ENCODE results near the gene DVL3.

DVL3 gene

DNA sequence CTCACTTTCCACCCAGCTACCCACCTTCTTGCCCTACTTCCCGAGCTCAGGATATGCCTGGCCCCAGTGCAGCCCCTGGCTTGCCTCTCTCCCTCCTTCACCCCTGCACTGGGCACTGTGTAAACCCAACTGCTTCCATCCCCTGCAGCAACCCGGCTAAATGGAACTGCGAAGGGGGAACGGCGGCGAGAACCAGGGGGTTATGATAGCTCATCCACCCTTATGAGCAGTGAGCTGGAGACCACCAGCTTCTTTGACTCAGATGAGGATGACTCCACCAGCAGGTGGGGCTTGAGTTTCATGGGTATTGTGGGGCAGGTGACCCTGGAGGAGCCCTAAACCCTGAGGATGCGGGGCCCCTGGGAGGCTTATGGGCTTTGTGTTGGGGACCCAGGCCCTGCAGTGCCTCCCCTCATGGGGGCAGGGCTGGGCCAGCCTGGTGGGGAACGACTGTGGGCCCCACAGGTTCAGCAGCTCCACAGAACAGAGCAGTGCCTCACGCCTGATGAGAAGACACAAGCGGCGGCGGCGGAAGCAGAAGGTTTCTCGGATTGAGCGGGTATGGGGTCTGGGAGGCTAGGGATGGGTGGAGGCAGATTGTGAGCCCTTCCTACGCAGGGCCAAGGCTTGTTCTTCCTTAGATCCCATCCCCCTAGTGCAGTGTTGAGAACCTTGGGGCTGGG, 9.6 kb downstream of the DVL3 start:
- no peak overlapping the region for H3K4me3 ChIP-seq (ENCODE audit: low read length)
- TF ChIP-seq, protein P1, sequence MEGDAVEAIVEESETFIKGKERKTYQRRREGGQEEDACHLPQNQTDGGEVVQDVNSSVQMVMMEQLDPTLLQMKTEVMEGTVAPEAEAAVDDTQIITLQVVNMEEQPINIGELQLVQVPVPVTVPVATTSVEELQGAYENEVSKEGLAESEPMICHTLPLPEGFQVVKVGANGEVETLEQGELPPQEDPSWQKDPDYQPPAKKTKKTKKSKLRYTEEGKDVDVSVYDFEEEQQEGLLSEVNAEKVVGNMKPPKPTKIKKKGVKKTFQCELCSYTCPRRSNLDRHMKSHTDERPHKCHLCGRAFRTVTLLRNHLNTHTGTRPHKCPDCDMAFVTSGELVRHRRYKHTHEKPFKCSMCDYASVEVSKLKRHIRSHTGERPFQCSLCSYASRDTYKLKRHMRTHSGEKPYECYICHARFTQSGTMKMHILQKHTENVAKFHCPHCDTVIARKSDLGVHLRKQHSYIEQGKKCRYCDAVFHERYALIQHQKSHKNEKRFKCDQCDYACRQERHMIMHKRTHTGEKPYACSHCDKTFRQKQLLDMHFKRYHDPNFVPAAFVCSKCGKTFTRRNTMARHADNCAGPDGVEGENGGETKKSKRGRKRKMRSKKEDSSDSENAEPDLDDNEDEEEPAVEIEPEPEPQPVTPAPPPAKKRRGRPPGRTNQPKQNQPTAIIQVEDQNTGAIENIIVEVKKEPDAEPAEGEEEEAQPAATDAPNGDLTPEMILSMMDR (IDR thresholded peaks at IDR 0.05; ENCODE audit: insufficient read depth, low read depth, low read length, missing control alignments), result no peak
- no peak for DNase-seq (ENCODE audit: low read depth)

DNA sequence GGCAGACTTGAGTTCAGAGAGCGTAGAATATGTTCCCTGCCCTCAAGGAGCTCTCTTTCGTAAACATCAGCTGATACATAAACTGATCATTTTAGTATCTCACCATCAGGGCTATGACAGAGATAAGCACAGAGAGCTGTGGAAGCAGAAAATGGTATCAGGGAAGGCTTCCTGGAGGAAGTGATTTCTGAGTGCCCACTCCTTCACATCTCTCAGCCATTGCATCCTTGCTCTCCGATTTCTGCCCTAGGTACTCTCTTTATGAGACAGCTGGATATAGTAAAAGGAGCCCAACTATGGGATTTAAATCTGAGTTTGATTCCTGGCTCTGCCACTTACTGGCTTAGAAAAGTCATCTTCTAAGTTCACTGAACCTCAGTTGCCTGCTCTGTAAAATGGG, 10.4 kb downstream of the DVL3 start:
- DNase-seq (ENCODE audit: low read depth), result no peak
- TF ChIP-seq, protein P1 (IDR thresholded peaks at IDR 0.05; ENCODE audit: insufficient read depth, low read depth, low read length, missing control alignments), result no peak
- no peak overlapping the region for H3K4me3 ChIP-seq (ENCODE audit: low read length)

DNA sequence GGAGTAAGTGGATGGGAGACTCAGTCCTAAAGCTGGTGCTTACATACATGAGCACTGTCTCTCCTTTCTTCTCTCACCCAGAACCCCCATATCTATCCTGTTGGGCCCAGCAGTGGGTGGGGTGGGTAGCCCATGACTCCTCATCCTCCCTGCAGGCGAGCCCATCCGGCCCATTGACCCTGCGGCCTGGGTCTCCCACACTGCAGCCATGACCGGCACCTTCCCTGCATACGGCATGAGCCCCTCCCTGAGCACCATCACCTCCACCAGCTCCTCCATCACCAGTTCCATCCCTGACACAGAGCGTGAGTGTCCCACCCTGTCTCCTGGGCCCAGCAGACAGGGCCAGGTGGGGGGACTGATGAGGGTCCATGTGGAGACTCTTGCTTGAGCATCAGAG, 11.5 kb downstream of the DVL3 start:
- no peak for DNase-seq (ENCODE audit: low read depth)
- no peak overlapping the region for H3K4me3 ChIP-seq (ENCODE audit: low read length)
- TF ChIP-seq, protein P1 (IDR thresholded peaks at IDR 0.05; ENCODE audit: insufficient read depth, low read depth, low read length, missing control alignments), result no peak

DNA sequence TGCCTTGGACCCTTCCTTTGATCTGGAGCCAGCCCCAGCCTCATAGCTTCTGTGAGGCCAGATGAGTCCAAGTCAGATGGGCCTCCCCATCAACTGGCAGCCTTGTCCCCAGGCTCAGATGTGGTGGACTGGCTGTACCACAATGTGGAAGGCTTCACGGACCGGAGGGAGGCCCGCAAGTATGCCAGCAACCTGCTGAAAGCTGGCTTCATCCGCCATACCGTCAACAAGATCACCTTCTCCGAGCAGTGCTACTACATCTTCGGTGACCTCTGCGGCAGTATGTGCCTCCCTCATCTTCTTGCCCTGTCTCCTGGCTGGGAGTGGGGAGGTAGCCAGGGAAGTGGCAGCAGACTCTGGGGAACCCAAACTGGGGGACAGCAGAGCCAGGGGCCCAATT, 12.6 kb downstream of the DVL3 start:
- TF ChIP-seq, protein P1 (IDR thresholded peaks at IDR 0.05; ENCODE audit: insufficient read depth, low read depth, low read length, missing control alignments), result no peak
- H3K4me3 ChIP-seq (ENCODE audit: low read length), result no peak overlapping the region
- DNase-seq (ENCODE audit: low read depth), result no peak

DNA sequence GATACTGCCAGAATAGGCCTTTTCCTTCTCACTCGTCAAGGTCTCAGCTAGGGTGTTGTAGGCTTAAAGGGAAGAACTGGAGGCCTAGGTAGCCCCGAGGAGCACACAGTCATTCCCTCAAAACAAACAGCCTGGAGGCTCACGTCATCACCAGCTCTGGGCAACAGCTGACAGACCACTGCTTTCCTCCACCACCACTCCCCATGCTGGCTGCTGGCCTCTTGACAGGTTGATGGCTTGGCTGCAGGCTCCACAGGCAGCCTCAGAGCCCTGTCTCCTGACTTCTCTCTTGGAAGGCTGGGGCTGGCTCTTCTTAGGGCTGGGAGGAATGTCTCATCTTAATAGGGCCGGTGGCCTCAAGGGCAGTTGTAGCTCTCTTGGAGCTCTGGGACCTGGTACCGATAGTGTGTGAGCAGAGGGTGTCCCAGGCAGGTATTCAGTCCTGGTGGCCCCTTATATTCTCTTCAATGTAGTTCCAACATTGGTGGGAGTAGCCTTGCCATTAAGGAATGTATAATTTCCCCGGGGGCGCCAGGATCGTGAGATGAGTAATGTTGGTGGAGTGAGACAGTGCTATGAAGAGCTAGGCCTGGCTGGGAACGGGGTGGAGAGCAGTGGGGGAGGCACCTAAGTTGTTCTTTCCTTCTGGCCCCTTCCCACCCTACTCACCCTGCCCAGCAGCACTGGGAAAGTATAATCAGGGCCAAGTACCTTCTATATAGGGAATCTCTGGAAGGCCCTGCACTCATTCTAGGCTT, 13.4 kb downstream of the DVL3 start:
- H3K4me3 ChIP-seq (ENCODE audit: low read length), result no peak overlapping the region
- TF ChIP-seq, protein P1 (IDR thresholded peaks at IDR 0.05; ENCODE audit: insufficient read depth, low read depth, low read length, missing control alignments), result no peak
- peak; percentile 70 for DNase-seq (ENCODE audit: low read depth)

DNA sequence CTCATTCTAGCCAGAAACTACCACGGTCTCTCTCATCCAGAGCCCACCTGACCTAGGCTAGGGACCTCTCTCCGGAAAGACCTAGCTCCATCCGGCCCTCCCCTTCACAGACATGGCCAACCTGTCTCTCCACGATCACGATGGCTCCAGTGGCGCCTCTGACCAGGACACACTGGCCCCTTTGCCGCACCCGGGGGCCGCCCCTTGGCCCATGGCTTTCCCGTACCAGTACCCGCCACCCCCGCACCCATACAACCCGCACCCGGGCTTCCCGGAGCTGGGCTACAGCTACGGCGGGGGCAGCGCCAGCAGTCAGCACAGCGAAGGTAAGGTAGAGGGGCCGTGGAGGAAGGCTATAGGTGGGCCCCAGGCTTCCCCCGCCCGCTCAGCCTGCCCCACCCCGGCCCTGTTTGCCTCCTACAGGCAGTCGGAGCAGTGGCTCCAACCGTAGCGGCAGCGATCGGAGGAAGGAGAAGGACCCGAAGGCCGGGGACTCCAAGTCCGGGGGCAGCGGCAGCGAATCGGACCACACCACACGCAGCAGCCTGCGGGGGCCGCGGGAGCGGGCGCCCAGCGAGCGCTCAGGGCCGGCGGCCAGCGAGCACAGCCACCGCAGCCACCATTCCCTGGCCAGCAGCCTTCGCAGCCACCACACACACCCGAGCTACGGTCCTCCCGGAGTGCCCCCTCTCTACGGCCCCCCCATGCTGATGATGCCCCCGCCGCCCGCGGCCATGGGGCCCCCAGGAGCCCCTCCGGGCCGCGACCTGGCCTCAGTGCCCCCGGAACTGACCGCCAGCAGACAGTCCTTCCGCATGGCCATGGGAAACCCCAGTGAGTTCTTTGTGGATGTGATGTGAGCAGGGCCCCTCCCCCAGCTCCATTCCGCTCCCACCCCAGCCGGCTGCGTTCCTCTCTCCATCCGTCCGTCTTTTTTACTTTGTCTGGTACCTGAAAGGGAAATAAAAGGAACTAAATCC, 15.0 kb downstream of the DVL3 start:
- no peak for DNase-seq (ENCODE audit: low read depth)
- H3K4me3 ChIP-seq (ENCODE audit: low read length), result no peak overlapping the region
- TF ChIP-seq, protein P1 (IDR thresholded peaks at IDR 0.05; ENCODE audit: insufficient read depth, low read depth, low read length, missing control alignments), result no peak

All from epithelial cell of esophagus (primary cell).